ENCODE measurements around the gene TTLL10. TPM values are rescaled to one million over a fixed set of nuclear protein-coding genes. Genes with fewer than 3 reads are reported as not detected.

Gene TTLL10
- total and polyA plus RNA-seq, 2 experiments from 2014 or later = 0.45 TPM; not detected in 1

DNA sequence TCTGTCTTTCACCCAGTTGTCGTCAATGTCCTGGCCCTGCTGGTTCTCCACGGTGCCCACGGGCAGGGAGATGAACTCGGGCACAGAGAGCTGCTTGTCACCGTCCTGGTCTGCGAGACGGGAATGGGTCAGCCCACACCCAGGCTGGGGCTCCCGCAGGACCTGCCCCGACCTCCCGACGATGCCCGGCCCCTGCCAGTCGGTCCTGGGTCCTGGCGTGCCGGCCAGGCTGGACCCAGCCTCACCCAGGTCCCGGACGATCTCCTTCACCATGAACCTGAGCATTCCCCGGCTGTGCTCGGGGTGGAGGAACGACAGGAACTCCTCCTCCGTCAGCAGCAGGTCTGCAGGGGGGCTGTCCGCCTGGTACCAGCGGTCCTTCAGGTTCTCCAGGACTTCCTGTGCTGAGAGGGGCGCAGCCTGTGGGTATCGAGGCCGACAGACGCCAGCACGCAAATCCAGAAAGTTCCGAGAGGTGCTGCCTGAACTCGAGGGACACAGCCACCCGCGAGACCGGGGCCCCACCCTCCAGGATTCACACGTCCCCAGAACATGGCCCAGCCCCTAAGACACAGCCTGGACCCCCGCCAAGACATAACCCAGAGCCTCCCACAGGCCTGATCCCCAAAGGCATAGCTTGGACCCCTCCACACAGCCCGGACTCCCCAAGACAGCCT is 45.0 kb downstream of the TTLL10 start:
- no peak overlapping the region for H2AFZ ChIP-seq
- ATAC-seq = no peak
- no peaks in the 10 kb centered on the region for H3K9me2 ChIP-seq (ENCODE audit: insufficient read depth)
- Mint-ChIP-seq H3K27ac (no peak overlapping the region), H3K27me3 (ENCODE audit: insufficient read depth, low read depth, poor library complexity) (peaks cover 12% of the 10 kb centered on the region), H3K4me1 (no peaks in the 10 kb centered on the region), H3K4me3 (no peak overlapping the region), H3K36me3 (ENCODE audit: low read depth) (peaks cover 30% of the 10 kb centered on the region), H3K9me3 (no peaks in the 10 kb centered on the region)
- no peak overlapping the region for H3K4me2 ChIP-seq
- H3F3A ChIP-seq (replicated peaks; ENCODE audit: low read depth) = no peaks in the 10 kb centered on the region
- H3K36me3 ChIP-seq (ENCODE audit: insufficient read depth) = peaks cover 7% of the 10 kb centered on the region; the same call in 1 of the 2 replicates
- H3K27ac ChIP-seq (ENCODE audit: low read depth) = no peak overlapping the region
- TF ChIP-seq EZH2 (IDR thresholded peaks at IDR 0.05; ENCODE audit: low read depth, unreplicated experiment) (no peak), NANOG (IDR thresholded peaks at IDR 0.05; ENCODE audit: borderline replicate concordance) (no peak), EZH2phosphoT487 (IDR thresholded peaks at IDR 0.05; ENCODE audit: unreplicated experiment) (no peak), POLR2AphosphoS5 (IDR thresholded peaks at IDR 0.05; ENCODE audit: low read depth) (no peak), JUNB (IDR thresholded peaks at IDR 0.05; ENCODE audit: unreplicated experiment) (no peak)
- TF ChIP-seq, protein P1, sequence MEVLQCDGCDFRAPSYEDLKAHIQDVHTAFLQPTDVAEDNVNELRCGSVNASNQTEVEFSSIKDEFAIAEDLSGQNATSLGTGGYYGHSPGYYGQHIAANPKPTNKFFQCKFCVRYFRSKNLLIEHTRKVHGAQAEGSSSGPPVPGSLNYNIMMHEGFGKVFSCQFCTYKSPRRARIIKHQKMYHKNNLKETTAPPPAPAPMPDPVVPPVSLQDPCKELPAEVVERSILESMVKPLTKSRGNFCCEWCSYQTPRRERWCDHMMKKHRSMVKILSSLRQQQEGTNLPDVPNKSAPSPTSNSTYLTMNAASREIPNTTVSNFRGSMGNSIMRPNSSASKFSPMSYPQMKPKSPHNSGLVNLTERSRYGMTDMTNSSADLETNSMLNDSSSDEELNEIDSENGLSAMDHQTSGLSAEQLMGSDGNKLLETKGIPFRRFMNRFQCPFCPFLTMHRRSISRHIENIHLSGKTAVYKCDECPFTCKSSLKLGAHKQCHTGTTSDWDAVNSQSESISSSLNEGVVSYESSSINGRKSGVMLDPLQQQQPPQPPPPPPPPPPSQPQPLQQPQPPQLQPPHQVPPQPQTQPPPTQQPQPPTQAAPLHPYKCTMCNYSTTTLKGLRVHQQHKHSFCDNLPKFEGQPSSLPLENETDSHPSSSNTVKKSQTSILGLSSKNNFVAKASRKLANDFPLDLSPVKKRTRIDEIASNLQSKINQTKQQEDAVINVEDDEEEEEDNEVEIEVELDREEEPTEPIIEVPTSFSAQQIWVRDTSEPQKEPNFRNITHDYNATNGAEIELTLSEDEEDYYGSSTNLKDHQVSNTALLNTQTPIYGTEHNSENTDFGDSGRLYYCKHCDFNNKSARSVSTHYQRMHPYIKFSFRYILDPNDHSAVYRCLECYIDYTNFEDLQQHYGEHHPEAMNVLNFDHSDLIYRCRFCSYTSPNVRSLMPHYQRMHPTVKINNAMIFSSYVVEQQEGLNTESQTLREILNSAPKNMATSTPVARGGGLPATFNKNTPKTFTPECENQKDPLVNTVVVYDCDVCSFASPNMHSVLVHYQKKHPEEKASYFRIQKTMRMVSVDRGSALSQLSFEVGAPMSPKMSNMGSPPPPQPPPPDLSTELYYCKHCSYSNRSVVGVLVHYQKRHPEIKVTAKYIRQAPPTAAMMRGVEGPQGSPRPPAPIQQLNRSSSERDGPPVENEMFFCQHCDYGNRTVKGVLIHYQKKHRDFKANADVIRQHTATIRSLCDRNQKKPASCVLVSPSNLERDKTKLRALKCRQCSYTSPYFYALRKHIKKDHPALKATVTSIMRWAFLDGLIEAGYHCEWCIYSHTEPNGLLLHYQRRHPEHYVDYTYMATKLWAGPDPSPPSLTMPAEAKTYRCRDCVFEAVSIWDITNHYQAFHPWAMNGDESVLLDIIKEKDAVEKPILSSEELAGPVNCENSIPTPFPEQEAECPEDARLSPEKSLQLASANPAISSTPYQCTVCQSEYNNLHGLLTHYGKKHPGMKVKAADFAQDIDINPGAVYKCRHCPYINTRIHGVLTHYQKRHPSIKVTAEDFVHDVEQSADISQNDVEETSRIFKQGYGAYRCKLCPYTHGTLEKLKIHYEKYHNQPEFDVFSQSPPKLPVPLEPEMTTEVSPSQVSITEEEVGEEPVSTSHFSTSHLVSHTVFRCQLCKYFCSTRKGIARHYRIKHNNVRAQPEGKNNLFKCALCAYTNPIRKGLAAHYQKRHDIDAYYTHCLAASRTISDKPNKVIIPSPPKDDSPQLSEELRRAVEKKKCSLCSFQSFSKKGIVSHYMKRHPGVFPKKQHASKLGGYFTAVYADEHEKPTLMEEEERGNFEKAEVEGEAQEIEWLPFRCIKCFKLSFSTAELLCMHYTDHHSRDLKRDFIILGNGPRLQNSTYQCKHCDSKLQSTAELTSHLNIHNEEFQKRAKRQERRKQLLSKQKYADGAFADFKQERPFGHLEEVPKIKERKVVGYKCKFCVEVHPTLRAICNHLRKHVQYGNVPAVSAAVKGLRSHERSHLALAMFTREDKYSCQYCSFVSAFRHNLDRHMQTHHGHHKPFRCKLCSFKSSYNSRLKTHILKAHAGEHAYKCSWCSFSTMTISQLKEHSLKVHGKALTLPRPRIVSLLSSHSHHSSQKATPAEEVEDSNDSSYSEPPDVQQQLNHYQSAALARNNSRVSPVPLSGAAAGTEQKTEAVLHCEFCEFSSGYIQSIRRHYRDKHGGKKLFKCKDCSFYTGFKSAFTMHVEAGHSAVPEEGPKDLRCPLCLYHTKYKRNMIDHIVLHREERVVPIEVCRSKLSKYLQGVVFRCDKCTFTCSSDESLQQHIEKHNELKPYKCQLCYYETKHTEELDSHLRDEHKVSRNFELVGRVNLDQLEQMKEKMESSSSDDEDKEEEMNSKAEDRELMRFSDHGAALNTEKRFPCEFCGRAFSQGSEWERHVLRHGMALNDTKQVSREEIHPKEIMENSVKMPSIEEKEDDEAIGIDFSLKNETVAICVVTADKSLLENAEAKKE (CRISPR knock-in tag; IDR thresholded peaks at IDR 0.05) = no peak
- TF ChIP-seq, protein P2, sequence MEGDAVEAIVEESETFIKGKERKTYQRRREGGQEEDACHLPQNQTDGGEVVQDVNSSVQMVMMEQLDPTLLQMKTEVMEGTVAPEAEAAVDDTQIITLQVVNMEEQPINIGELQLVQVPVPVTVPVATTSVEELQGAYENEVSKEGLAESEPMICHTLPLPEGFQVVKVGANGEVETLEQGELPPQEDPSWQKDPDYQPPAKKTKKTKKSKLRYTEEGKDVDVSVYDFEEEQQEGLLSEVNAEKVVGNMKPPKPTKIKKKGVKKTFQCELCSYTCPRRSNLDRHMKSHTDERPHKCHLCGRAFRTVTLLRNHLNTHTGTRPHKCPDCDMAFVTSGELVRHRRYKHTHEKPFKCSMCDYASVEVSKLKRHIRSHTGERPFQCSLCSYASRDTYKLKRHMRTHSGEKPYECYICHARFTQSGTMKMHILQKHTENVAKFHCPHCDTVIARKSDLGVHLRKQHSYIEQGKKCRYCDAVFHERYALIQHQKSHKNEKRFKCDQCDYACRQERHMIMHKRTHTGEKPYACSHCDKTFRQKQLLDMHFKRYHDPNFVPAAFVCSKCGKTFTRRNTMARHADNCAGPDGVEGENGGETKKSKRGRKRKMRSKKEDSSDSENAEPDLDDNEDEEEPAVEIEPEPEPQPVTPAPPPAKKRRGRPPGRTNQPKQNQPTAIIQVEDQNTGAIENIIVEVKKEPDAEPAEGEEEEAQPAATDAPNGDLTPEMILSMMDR (conservative IDR thresholded peaks at IDR 0.05; ENCODE audit: low read depth in 2 of 2) = no peak
- TF ChIP-seq, protein P3, sequence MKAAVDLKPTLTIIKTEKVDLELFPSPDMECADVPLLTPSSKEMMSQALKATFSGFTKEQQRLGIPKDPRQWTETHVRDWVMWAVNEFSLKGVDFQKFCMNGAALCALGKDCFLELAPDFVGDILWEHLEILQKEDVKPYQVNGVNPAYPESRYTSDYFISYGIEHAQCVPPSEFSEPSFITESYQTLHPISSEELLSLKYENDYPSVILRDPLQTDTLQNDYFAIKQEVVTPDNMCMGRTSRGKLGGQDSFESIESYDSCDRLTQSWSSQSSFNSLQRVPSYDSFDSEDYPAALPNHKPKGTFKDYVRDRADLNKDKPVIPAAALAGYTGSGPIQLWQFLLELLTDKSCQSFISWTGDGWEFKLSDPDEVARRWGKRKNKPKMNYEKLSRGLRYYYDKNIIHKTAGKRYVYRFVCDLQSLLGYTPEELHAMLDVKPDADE (IDR thresholded peaks at IDR 0.05) = no peak
- no peak overlapping the region for H3K4me3 ChIP-seq
- H3K79me2 ChIP-seq (replicated peaks; ENCODE audit: insufficient read depth) = no peaks in the 10 kb centered on the region
- no peak for DNase-seq (ENCODE audit: low spot score)
- no peaks in the 10 kb centered on the region; the same call in 1 of the 2 replicates for H4K20me1 ChIP-seq (replicated peaks; ENCODE audit: insufficient read depth)
- no peaks in the 10 kb centered on the region for H3K4me1 ChIP-seq (ENCODE audit: insufficient read depth)
- no peaks in the 10 kb centered on the region for H3K27me3 ChIP-seq (ENCODE audit: insufficient read depth)

Data from GM23338 (cell line).